ENCODE measurements around the gene ADAMTS12. TPM values are rescaled to one million over a fixed set of nuclear protein-coding genes. Genes with fewer than 3 reads are reported as not detected.

ADAMTS12 gene
- polyA plus RNA-seq, 1 donor from 2014 or later, result not detected

- no peaks in the 10 kb centered on the region for H3K36me3 Mint-ChIP-seq
- H3K9me3 Mint-ChIP-seq, result peaks cover 3 to 8% (median 6%) of the 10 kb centered on the region in 3 donors
- H3K27ac Mint-ChIP-seq, result no peak overlapping the region
- no peaks in the 10 kb centered on the region for H3K27me3 Mint-ChIP-seq
- no peaks in the 10 kb centered on the region for H3K4me1 Mint-ChIP-seq
- H3K4me3 Mint-ChIP-seq, result no peak overlapping the region
Measured at GRCh38 chr5:33789567-33789957, 102.2 kb downstream of the ADAMTS12 start.

GRCh38 chr5:33788922-33789566, 102.7 kb downstream of the ADAMTS12 start:
- Mint-ChIP-seq H3K4me3 (no peak overlapping the region), H3K27me3 (no peaks in the 10 kb centered on the region), H3K9me3 (peaks cover 3 to 11% (median 6%) of the 10 kb centered on the region in 3 donors), H3K4me1 (no peaks in the 10 kb centered on the region), H3K36me3 (no peaks in the 10 kb centered on the region), H3K27ac (no peak overlapping the region)

GRCh38 chr5:33785571-33785970, 106.2 kb downstream of the ADAMTS12 start:
- peaks cover 3 to 12% (median 10%) of the 10 kb centered on the region in 3 donors for H3K9me3 Mint-ChIP-seq
- no peaks in the 10 kb centered on the region for H3K4me1 Mint-ChIP-seq
- no peaks in the 10 kb centered on the region for H3K36me3 Mint-ChIP-seq
- H3K27ac Mint-ChIP-seq, result no peak overlapping the region
- H3K27me3 Mint-ChIP-seq, result no peaks in the 10 kb centered on the region
- H3K4me3 Mint-ChIP-seq, result no peak overlapping the region

- Mint-ChIP-seq H3K4me3 (no peak overlapping the region), H3K4me1 (no peaks in the 10 kb centered on the region), H3K27me3 (no peaks in the 10 kb centered on the region), H3K9me3 (peaks cover 3 to 16% (median 14%) of the 10 kb centered on the region in 3 donors), H3K27ac (no peak overlapping the region), H3K36me3 (peaks cover 2% of the 10 kb centered on the region)
Measured at GRCh38 chr5:33781286-33781685, 110.5 kb downstream of the ADAMTS12 start.

GRCh38 chr5:33776151-33776660, 115.6 kb downstream of the ADAMTS12 start:
- Mint-ChIP-seq H3K4me1 (no peaks in the 10 kb centered on the region), H3K9me3 (peaks cover 0 to 5% (median 4%) of the 10 kb centered on the region in 3 donors), H3K4me3 (no peak overlapping the region), H3K27ac (no peak overlapping the region), H3K36me3 (peaks cover 2% of the 10 kb centered on the region), H3K27me3 (peaks cover 2% of the 10 kb centered on the region)

GRCh38 chr5:33774341-33774740, 117.4 kb downstream of the ADAMTS12 start:
- Mint-ChIP-seq H3K27me3 (peaks cover 2% of the 10 kb centered on the region), H3K36me3 (peaks cover 2% of the 10 kb centered on the region), H3K4me3 (no peak overlapping the region), H3K9me3 (peaks cover 0 to 5% (median 4%) of the 10 kb centered on the region in 3 donors), H3K4me1 (no peaks in the 10 kb centered on the region), H3K27ac (no peak overlapping the region)

GRCh38 chr5:33772380-33772897, 119.4 kb downstream of the ADAMTS12 start:
- no peak overlapping the region for H3K4me3 Mint-ChIP-seq
- H3K27me3 Mint-ChIP-seq, result peaks cover 2% of the 10 kb centered on the region
- no peaks in the 10 kb centered on the region for H3K4me1 Mint-ChIP-seq
- no peaks in the 10 kb centered on the region for H3K36me3 Mint-ChIP-seq
- no peak overlapping the region for H3K27ac Mint-ChIP-seq
- peaks cover 0 to 3% (median 0%) of the 10 kb centered on the region in 3 donors for H3K9me3 Mint-ChIP-seq

GRCh38 chr5:33769968-33770367, 121.8 kb downstream of the ADAMTS12 start:
- H3K27ac Mint-ChIP-seq, result no peak overlapping the region
- H3K27me3 Mint-ChIP-seq, result peaks cover 2% of the 10 kb centered on the region
- H3K9me3 Mint-ChIP-seq, result peaks cover 0 to 3% (median 0%) of the 10 kb centered on the region in 3 donors
- no peaks in the 10 kb centered on the region for H3K36me3 Mint-ChIP-seq
- no peak overlapping the region for H3K4me3 Mint-ChIP-seq
- no peaks in the 10 kb centered on the region for H3K4me1 Mint-ChIP-seq

GRCh38 chr5:33769196-33769595, 122.6 kb downstream of the ADAMTS12 start:
- Mint-ChIP-seq H3K27me3 (peaks cover 2% of the 10 kb centered on the region), H3K9me3 (peaks cover 0 to 2% (median 0%) of the 10 kb centered on the region in 3 donors), H3K36me3 (no peaks in the 10 kb centered on the region), H3K4me1 (no peaks in the 10 kb centered on the region), H3K4me3 (no peak overlapping the region), H3K27ac (no peak overlapping the region)

GRCh38 chr5:33766023-33766422, 125.8 kb downstream of the ADAMTS12 start:
- Mint-ChIP-seq H3K9me3 (peaks cover 0 to 2% (median 0%) of the 10 kb centered on the region in 3 donors), H3K27me3 (no peaks in the 10 kb centered on the region), H3K36me3 (no peaks in the 10 kb centered on the region), H3K27ac (no peak overlapping the region), H3K4me1 (peaks cover 0 to 9% (median 0%) of the 10 kb centered on the region in 3 donors), H3K4me3 (no peak overlapping the region)

GRCh38 chr5:33764786-33765185, 127.0 kb downstream of the ADAMTS12 start:
- H3K36me3 Mint-ChIP-seq, result no peaks in the 10 kb centered on the region
- H3K4me1 Mint-ChIP-seq, result peaks cover 0 to 9% (median 0%) of the 10 kb centered on the region in 3 donors
- H3K27me3 Mint-ChIP-seq, result no peaks in the 10 kb centered on the region
- no peak overlapping the region for H3K4me3 Mint-ChIP-seq
- peaks cover 0 to 2% (median 0%) of the 10 kb centered on the region in 3 donors for H3K9me3 Mint-ChIP-seq
- no peak overlapping the region for H3K27ac Mint-ChIP-seq

GRCh38 chr5:33763435-33763834, 128.4 kb downstream of the ADAMTS12 start:
- no peaks in the 10 kb centered on the region for H3K27me3 Mint-ChIP-seq
- no peaks in the 10 kb centered on the region for H3K36me3 Mint-ChIP-seq
- no peak overlapping the region for H3K27ac Mint-ChIP-seq
- peaks cover 0 to 9% (median 0%) of the 10 kb centered on the region in 3 donors for H3K4me1 Mint-ChIP-seq
- peaks cover 0 to 2% (median 0%) of the 10 kb centered on the region in 3 donors for H3K9me3 Mint-ChIP-seq
- H3K4me3 Mint-ChIP-seq, result no peak overlapping the region

- Mint-ChIP-seq H3K4me1 (peaks cover 0 to 9% (median 0%) of the 10 kb centered on the region in 3 donors), H3K27ac (no peak overlapping the region), H3K4me3 (no peak overlapping the region), H3K27me3 (no peaks in the 10 kb centered on the region), H3K9me3 (peaks cover 0 to 2% (median 0%) of the 10 kb centered on the region in 3 donors), H3K36me3 (no peaks in the 10 kb centered on the region)
Measured at GRCh38 chr5:33762859-33763258, 128.9 kb downstream of the ADAMTS12 start.

- Mint-ChIP-seq H3K9me3 (no peaks in the 10 kb centered on the region), H3K4me3 (no peak overlapping the region), H3K4me1 (peaks cover 0 to 9% (median 0%) of the 10 kb centered on the region in 3 donors), H3K27me3 (no peaks in the 10 kb centered on the region), H3K36me3 (no peaks in the 10 kb centered on the region), H3K27ac (no peak overlapping the region)
Measured at GRCh38 chr5:33761139-33761538, 130.7 kb downstream of the ADAMTS12 start.

- H3K27me3 Mint-ChIP-seq, result no peaks in the 10 kb centered on the region
- H3K4me3 Mint-ChIP-seq, result no peak overlapping the region
- H3K9me3 Mint-ChIP-seq, result no peaks in the 10 kb centered on the region
- H3K4me1 Mint-ChIP-seq, result peaks cover 0 to 9% (median 0%) of the 10 kb centered on the region in 3 donors
- H3K36me3 Mint-ChIP-seq, result no peaks in the 10 kb centered on the region
- no peak overlapping the region for H3K27ac Mint-ChIP-seq
Measured at GRCh38 chr5:33758737-33759136, 133.1 kb downstream of the ADAMTS12 start.

GRCh38 chr5:33756491-33756890, 135.3 kb downstream of the ADAMTS12 start:
- H3K4me3 Mint-ChIP-seq, result no peak overlapping the region
- no peaks in the 10 kb centered on the region for H3K4me1 Mint-ChIP-seq
- no peaks in the 10 kb centered on the region for H3K27me3 Mint-ChIP-seq
- no peaks in the 10 kb centered on the region for H3K9me3 Mint-ChIP-seq
- H3K36me3 Mint-ChIP-seq, result no peaks in the 10 kb centered on the region
- H3K27ac Mint-ChIP-seq, result no peak overlapping the region
